DMS53 treated with DMSO at 0.1 percent for 48 hours (cell line): ENCODE measurements around the gene RRP1.
A peak's percentile ranks its signal among the peaks of the same experiment; 100 is the strongest.

ENCODE experiments used
- DNase-seq: peaks from one replicate; lab custom pipeline; 2025; ENCODE audit not compliant: unreplicated experiment; lab: John Stamatoyannopoulos, UW

RRP1 gene

DNA sequence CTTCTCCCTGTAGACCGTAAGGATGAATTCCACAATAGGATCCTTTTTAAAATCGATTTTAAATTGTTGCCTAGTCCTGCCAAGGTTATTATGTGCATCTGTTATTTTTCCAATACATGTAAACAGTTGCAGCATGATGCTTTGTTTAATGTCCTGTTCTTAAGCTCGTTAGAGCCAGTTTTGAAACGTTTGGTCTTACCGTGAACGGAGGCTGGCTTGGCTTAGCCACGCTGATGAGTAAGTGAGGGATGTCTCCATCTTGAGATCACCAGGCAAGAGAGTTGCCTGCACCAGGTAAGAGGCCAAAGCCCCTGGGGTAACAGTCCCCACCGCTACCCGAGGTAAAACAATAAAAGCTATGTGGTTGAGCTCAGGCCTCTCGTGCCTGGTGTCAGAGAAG lies 30.6 kb upstream of the RRP1 start:
- DNase-seq: no peak

DNA sequence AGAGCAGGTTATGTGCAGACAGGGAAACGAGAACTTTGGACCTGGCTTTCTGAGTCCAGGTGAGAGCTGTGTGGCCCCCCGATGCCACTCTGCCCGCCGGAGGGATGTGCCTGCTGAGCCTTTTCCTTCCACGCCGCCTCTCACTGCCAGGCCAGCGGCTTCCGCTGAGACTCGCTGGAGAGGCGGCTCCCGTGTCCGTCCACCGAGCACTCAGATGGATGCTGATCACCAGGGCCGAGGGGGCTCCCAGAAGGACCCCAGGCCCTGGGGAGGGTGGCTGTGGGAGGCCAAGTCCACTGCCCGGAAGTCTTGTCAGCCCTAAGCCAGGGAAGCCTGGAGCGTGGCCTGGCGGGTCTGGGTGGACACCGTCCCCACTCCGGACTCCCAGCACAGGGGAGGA lies 29.7 kb upstream of the RRP1 start:
- no peak for DNase-seq

DNA sequence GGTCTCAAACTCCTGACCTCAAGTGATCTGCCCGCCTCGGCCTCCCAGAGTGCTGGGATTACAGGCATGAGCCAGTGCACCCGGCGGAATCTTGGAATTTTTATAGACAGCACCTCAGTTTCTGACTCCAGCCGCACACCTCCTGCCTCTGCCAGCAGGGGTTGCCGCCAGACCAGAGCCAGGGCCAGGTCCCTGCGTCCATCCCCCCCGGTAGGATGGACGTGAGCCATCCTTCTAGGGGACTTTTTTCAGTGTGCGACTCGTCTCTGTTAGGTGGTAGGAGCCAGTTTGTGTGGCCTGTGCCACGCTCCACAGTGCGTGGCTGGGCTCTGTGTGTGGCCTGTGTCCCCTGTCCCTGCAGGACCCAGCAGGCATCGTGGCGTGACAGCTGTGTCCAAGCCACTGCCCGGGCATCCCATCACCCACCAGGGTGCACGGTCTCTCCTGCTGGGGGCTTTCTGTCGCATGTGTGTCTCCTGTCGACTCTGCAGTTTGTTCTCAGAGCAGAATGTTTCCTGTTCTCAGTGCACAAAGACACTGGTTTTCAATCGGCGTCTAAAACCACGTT lies 28.9 kb upstream of the RRP1 start:
- DNase-seq: no peak

DNA sequence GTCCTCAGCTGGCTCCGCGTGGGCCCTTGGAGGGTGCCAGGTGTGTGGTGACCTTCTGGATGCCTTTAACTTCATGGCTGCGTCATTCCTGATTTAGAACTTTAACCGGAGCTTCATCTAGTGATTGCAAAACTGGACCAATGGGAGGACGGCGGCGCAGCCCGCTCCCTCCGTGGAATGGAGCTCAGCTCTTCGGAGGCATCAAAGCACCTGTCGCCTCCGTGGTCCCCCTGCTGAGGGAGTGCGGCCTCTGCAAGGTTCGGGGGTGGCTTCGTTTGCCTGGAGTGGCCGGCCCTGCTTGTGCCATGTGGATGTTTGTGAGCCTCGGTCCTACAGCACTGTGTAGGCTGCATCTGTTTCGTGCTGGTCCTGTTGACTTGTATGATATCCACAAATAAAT lies 27.5 kb upstream of the RRP1 start:
- no peak for DNase-seq

DNA sequence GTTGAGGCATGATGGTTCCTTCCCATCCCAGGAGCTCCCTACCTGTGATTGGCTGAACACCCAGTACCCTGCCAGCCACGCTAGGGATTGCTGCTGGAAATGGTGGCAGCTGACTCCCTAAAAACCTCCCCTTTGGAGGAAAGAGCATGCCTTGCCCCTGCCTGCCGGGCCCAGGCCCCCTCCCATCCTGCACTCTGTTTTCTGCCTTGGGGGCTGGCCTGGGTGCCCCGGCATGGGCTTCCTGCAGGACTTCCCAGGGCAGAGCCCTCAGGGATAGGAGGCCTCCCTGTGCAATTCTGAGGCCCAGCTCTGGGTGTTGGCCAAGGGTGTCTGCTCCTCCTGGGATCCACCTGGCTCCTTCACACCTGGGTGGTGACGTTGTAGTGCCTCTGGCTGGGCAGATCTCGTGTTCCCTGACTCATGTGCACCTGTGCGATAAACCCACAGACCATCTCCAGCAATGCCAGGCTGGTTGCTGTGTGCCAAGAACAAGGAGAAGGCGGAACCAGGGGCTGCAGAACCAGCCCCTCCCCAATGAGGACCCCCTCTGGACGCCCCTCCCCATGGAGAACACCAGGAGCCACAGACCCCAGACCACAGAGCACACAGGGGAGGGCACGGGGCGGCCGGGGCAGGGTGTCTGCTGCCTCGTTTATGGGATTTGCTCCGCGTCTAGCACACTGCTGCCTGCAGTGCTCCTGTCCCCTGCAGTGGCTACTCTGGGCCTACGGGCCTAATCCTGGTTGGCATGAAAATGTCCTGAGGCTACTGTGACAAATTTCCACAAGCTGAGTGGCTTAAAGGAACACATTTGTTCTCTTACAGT lies 26.9 kb upstream of the RRP1 start:
- DNase-seq: no peak

DNA sequence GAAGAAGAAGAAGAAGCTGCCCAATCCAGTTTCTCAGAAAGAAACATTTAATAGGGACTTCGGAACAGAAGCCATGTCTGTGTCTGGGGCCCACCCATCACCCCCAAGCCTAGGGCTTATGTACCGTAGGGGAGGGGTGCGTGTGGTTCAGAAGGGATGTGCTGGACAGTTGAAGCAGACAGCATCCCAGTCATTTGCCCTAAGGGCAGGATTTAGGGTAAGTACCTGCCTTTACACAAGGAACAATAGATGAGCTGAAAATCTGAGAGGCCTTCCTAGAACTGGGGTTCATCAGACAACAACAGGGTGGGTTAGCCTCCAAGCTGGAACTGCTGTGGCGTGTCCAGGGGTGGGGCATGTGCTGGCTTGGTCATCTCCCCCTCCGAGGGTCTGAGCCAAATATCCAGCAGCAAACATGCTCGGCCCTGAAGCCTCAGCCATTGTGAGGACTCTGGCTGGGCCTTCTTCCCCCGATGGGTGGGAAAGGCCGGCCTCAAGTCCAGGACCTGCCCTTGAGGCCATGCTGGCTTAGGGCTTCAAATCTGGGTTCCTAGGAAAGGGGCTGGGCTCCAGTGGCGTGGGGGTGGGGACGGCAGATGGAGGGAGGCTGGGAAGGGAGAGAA lies 25.4 kb upstream of the RRP1 start:
- no peak for DNase-seq

DNA sequence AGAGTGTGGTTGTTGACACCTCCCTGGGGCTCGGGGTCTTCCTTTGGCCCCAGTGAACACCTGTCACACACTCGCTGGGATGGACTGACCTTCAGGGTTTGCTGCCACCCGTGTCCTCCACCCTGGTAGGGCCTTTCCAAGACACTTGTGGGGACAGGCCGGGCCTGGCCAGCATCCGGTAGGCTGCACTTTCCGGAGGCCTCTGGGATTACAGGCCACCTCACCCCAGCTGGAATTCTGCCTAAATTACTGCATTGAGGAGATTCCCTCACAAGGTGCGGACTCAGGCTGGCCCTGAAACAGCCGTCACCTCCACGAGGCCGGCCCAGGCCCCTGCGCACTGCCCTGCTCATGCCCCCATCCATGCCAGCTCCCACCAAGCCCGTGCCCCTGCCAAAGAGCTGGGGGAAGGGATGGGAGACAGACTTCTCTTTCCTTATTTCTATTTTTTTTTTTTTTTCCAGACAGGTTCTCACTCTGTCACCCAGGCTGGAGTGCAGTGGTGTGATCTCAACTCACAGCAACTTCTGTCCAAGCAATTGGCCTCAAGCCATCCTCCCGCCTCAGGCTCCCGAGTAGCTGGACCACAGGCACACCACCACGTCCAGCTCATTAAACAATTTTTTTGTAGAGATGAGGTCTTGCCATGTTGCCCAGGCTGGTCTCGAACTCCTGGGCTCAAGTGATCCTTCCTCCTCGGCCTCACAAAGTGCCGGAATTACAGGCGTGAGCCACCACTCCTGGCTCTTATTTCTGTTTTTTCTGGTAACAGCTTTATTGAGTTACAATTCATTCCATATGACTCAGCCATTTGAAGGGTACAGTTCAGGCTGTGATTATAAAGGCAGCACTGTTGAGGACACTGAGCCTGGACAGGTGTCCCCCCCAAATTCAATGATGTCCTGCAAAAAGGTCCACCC lies 24.5 kb upstream of the RRP1 start:
- DNase-seq: no peak

DNA sequence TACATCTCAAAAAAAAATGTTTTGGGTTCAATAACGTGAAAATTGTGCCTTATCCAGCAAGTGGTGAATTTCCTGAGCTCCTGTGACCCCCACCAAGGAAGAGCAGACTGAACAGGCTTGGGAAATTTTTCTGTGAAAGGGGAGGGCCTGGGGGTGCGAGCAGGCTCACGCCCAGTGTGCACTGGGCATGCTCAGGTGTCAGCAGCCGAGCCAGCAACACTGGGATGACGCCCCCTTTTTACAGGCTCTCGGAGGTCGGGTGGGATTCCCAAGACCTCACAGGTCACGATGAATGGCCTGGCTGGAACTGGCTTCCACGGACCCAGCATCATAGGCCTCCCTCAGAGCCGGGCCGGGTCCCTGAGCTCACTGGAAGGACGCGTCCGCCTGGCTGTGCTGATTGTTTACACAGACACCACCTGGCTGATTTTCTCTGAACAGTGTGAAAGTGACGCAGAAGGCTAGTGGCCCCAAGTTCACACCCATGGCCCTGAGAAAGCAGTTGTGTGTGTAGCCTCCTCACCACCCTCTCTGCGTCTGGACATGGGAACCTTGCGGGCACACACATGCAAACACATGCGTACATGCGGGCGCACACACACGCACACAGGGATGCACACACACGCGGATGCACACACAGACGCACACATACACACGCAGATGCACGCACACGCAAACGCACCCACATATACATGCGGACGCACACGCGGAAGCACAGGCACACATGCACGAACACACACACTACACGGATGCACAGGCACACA lies 22.5 kb upstream of the RRP1 start:
- DNase-seq: peak; percentile 46

DNA sequence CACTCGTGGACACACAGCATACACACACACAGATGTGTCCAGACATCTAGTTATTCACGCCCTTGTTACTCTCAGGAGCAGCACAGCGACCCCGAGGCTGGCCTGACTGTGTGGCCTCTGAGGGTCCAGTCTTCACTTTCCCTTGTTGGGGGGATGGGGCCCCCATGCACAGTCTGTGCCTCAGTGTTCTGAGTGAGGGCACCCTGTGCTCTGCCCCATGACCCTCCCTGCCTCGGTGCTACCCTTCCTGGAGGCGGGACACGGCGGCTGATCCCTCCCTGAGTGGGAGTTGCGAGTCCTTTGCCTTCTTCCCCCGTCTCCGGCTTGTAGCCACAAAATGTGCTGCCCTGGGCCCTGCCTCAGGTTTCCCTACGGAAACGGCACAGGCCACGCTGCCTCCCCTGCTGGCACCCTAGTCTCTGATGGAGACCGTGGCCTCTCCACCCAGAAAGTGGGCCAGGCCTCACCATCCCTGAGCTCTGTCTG lies 21.8 kb upstream of the RRP1 start:
- DNase-seq: no peak

DNA sequence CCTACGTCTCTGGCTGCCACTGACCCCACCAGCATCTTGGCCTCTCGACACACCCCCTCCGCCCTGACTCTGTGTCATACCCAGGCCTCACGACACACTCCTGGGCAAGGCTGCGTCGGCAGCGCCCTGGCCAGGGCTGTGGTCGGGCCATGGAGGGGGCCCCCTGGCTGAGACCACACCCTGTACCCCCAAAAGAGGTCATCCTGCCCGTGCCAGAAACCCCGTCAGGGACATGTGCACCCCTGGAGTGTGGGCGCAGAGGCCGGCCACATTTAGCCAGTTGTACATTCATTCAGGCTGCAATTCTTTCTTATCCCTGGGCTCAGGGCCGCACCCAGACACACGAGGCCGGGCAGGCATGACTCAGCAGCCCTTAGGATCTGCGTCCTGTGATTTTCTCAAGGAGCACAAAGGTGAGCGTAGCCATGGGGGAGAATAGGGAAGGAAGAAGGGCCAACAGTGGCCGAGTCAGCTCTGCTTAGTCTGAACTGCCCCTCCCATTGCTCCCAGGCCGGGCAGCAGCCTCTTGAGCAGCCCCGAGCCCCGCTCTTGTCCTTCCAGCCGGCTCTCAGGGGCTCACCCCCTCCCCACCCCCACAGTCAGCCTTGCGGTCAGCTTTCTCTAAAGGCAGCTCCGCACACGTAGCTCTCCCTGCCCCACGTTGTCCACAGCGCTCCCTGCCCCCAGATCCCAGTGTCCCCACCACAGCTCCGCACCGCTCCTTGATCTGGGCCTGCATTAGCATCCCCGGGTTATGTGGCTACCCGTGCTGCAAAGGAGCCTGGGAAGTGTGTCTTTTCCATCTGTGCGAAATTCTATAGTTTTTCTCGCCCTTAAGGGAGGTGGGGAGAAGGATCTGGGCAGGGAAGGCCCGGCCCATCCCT lies 21.2 kb upstream of the RRP1 start:
- no peak for DNase-seq

DNA sequence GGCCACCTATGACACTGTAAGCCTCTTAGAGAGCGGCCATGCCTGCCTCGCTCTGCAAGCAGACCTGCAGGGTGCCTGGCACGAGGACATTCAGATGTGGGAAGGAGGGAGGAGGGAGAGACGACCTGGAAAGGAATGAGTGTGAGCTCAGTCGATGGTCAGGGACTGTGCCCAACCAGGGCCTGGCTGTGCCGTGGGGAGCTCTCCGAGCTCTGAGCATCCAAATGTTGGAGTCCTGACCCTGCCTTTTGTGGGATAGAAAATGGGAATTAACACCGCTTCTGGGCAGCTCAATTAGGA lies 20.6 kb upstream of the RRP1 start:
- no peak for DNase-seq

DNA sequence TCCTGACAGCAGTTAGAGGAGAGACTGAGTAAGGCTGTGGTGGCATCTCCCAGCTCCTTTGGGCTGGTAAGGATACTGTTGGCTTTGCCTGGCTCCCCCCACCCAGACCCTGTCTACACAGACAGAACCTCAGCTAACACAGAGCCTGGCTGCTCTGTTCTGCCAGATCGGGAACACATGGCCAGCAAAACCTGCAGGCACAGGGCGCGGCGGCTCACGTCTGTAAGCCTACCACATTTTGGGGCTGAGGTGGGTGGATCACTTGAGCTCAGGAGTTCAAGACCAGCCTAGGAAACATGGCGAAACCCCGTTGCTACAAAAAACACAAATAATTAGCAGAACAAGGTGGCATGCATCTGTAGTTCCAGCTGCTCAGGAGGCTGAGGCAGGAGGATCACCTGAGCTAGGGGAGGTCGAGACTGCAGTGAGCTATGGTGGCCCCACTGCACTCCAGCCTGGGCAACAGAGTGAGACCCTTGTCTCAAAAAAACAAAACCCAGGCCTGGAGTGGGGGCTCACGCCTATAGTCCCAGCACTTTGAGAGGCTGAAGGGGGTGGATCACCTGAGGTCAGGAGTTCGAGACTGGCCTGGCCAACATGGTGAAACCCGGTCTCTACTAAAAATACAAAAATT lies 19.9 kb upstream of the RRP1 start:
- DNase-seq: no peak

DNA sequence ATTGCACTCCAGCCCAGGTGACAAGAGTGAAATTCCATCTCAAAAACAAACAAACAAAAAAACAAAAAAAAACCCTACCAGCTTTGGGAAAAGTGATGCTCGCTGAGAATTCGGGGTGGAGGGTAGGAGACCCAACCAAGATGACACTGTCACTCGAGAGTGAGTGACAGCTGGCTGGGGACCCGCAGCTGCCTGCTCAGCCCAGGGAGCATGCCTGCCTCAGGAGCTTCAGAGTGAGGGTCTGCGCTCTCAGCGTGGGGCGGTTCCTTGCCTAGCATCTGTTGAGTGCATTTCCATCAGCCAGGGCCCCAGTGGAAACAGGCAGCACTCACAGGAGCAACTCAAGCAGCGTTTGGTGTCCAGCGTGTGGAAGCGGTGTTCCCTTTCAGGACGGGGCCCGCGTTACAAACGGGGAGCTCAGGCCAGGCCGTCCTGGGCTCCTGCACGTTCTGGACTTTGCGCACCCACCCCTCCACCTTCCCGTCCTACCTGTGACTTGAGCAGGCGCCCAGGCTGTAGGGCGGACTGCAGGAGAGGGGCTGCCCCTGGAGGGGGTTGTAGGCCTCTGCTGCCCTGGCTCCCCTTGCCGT lies 19.2 kb upstream of the RRP1 start:
- DNase-seq: no peak

DNA sequence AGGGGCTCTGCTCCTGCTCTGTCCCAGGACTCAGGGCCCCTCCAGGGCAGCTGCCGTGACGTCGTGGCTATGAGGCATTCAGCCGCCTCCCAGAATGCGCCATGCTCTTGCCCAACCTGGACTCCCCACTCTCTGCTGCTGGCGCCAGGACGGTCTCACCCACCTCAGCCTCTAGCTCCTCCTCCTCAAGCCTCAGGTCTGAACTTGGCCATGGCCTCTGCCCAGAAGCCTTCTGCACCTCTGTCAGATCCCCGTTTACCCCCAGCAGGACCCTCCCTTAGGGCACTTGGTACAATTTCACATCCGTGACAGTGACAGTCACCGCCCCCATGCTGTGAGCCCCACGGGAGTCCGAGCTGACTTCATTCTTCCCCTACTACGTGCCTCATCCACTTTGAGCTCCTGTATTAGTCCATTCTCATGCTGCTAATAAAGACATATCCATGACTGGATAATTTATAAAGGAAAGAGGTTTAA lies 18.1 kb upstream of the RRP1 start:
- DNase-seq: no peak

DNA sequence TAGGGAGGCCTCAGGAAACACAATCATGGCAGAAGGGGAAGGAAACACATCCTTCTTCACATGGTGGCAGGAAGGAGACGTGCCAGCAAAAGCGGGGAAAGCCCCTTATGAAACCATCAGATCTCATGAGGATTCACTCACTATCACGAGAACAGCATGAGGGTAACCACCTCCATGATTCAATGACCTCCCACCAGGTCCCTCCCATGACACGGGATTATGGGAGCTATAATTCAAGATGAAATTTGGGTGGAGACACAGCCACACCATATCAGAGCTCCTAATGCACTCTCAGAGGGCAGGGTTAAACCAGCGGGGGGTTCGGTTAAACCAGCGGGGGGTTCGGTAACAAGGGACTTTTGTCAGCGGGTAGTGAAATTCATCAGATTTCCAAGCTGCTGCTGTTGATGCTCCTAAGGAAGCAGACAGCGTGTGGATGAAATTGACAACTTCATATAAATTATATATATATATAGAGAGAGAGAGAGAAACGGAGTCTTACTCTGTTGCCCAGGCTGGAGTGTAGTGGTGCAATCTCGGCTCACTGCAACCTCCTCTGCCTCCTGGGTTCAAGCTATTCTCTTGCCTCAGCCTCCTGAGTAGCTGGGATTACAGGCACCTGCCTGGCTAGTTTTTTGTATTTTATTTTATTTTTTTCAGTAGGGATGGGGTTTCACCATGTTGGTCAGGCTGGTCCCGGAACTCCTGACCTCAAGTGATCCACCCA lies 17.5 kb upstream of the RRP1 start:
- DNase-seq: no peak

DNA sequence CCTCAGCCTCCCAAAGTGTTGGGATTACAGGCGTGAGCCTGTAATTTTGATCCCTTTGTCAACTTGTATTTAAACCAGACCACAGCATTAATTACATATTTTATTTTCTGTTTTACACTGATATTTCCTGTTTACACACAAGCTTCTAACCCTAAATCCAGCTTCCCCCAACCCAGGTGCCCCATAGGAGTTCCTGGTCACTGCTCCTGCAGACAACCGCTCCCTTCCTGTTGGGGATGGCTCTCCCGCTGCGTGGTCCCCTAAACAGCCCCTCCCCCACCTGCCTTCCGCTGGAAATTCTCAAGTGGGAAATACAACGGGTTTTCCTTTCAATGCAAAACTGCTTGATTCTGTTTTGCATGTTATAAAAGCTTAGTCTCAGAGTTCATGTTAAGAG lies 17.0 kb upstream of the RRP1 start:
- no peak for DNase-seq

DNA sequence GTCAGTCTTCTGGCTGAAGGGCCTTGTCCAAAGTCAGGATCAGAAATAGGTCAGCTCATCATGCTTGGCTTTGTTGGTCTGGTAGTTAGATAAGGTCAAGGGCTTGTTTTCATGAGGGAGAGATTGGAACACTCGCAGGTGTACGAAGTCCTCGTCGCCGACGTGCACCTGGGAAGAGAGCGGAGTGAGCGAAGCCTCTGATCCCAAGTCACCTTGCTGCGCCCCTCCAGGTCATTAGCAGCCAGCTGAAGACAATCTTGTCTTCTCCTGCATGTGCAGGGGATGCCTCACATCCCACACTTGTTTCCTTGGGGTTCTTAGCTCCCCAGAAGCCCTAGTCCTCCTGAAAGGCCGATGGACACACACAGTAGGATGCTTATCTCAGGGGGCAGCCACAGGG lies 15.2 kb upstream of the RRP1 start:
- DNase-seq: no peak

DNA sequence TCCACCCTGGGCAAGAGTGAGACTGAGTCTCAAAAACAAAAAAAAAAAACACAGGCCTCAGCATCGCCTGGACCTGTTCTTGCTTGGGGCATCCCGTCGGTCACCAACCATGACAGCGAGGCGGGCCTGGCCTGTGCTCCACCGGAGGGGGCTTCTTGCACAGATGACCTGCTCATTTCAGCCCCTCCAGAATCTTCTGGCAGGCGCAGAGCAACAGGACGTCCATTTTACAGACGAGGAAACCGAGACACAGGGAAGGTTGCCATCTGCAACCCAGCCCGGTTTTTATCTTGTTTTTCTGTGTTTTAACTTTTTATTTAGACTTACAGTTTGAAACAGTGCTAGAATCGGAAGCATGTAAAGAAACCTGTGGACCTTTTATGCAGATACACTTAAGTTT lies 14.2 kb upstream of the RRP1 start:
- DNase-seq: no peak
